HG02798 (cell line): Measurements from ENCODE around the gene CDKAL1.

Source experiments
- ATAC-seq: cut with Tn5 transposase; IDR thresholded peaks from one replicate; pipeline ENCODE4 v1.9.1; 2021; ENCODE audit warnings: mild to moderate bottlenecking; ENCODE audit not compliant: unreplicated experiment, poor library complexity

CDKAL1 gene

DNA sequence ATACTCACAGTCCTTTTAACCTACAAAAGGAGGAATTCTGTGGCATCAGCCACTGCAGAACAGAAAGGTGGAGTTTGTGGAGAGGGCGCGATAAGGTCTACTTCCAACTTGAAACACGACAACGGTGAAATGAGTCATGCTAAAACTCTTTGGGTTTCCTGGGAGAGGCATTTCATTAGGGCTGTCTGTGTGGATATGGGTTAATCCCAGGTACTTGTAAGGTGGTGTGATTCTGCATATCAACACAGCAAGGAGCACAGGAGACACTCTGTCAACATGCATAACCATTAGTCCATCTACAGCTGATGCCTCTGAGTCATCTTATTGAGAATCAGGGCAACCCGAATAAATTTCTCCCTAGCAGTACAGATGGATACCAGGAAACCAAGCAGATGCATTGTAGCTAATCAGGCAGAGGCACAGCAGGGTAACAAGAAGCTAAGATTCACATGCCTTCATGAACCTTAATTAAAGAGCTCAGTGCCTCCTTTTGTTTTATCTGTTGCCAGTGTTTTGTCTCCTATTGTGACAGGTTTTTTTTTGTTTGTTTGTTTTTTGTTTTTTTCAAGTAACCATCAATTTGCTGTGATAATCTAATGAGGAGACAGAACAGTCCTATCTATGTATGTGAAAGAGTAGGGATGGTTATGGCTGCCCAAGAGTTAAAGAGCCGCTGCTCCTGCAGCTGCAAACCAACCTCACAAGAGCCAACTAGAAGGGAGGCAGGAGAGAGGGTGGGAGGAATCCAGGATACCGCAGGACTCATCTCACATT is 743.5 kb downstream of the CDKAL1 start:
- no peak for ATAC-seq

DNA sequence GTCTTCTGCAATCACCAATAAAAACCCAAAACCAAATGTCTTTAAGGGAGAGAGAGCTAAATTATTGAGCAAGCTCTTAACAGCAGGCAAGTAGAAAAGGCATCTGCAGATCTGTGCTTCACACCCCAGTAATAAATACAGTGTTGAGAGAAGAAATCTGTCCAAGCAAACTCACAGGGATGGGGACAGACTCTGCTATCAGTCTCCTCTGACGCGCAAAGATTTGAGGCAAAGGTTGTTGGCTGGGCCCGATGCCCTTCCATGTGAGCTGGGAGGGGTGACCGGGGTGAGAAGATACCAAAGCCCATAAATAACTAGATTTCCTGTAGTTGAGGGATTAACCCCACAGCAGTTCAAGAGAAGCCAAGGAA is 744.1 kb downstream of the CDKAL1 start:
- ATAC-seq = no peak

DNA sequence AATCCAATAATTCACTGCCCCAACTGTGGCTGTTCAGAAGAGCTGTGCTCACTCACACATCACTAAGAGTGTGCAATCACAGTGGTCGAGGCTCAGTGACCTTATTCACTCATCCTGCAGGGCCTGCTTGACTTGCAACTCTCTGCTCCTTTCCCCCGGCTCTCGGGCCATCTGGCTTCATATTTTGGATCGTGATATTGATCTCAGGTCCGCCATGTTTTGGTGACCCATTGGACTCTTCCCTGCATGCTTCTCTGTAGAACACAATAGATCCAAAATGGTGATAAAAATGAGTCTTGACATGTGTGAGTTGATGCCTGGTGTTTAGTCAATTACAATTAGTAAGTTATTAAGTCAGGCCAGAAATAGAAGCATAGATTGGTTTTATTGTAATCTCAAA is 745.4 kb downstream of the CDKAL1 start:
- no peak for ATAC-seq

GRCh38 chr6:21281366-21281765 is 747.1 kb downstream of the CDKAL1 start:
- no peak for ATAC-seq
